ENCODE measurements around the gene GALNT5.

GALNT5 gene

GRCh38 chr2:157291018-157291417, 33.5 kb downstream of the GALNT5 start:
- DNase-seq (ENCODE audit: low read depth, low spot score), result peak; percentile 6

GRCh38 chr2:157292853-157293252, 35.3 kb downstream of the GALNT5 start:
- no peak for DNase-seq (ENCODE audit: low read depth, low spot score)

DNA sequence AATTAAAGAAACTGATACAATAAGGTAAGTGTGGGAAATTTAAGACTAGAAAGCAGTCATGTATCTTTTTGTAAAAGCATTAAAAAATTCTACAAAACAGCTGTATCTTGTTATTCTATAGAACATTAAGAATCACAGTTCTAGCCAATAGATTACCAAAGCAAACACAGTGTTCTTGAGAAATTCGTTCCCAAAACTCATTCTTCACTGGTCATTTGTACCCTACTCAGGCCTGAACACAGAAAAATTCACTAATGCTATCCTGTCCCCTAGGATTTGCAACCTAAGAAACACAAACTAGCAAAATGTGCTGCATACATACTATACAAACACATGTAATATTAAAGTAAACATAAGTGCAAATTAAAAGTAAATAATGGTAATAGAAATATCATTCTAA, 39.0 kb downstream of the GALNT5 start:
- DNase-seq (ENCODE audit: low read depth, low spot score), result no peak

GRCh38 chr2:157296958-157297357, 39.5 kb downstream of the GALNT5 start:
- DNase-seq (ENCODE audit: low read depth, low spot score), result no peak

GRCh38 chr2:157301307-157301706, 43.8 kb downstream of the GALNT5 start:
- no peak for DNase-seq (ENCODE audit: low read depth, low spot score)

DNA sequence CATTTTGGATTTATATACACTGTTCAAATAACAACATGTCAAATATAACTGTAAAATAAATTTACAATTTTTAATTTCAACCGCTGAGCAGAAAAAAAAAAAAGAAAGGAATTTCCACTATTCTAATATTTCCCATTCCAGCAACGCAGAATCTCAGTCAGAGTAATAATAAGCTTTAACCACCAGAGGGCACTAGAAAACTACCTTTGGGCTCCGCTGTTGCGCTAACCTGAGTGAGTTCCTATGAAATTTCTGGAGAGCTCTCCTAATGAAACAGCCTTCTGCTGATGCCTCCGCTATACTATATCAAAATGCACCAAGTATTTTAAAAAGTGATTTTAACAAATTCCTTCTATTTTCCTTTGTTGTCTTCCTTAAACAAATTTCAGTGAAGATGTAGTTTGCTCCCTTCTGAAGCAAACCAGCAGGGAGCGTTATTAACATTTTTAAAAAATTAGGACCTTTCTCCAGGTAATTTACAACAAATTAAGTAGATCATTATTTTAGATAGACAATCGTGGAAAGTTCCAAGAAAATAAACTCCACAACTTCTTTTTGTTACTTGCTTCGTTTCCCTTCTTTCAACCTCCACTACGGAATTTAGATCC, 45.1 kb downstream of the GALNT5 start:
- peak; percentile 78 for DNase-seq (ENCODE audit: low read depth, low spot score)

GRCh38 chr2:157303612-157304011, 46.1 kb downstream of the GALNT5 start:
- no peak for DNase-seq (ENCODE audit: low read depth, low spot score)

DNA sequence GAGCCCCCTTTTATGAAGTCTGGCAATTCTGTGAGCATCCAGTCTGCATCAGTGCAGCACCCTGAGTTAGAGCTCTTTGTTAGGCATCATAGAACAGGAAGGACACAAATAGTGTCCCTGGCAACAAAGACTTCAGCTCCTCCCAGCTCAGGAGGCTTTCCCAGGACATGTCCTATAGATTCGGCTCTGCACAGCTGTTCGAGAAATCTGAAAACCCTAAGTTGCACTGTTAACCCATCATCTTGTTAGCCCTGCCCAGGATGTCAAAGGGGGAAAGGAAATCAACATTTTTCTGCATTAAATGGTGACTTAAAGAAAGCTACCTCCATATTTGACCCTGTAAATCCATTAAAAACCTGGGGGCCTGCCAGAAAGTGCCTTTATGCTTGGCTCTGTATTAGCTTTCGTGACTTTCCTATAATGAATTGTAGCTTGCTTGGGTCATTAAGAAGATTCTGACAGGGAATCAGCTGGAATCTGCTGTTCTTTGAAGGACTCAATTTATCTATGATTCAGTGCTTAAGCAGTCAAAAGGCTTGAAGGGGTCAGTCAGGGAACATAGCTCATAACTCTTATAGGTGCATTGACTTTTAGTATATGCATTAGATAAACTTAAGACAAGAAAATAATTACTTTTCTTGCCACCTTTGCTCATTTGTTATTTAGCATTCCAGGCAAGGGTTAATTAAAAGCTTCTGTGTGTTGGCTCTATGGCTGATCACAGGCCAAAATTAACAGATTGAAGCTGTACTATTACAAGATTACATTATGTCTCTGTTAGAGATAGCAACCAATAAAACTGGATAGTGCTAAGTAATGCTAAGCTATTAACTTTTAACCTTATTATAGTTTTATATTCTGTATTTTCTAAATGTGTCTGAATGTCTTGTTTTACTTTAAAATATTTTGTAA, 47.6 kb downstream of the GALNT5 start:
- peak; percentile 42 for DNase-seq (ENCODE audit: low read depth, low spot score)

- DNase-seq (ENCODE audit: low read depth, low spot score), result no peak
Measured at GRCh38 chr2:157305723-157306110, 48.2 kb downstream of the GALNT5 start.

GRCh38 chr2:157307021-157307420, 49.5 kb downstream of the GALNT5 start:
- DNase-seq (ENCODE audit: low read depth, low spot score), result peak; percentile 55

GRCh38 chr2:157309878-157310277, 52.4 kb downstream of the GALNT5 start:
- no peak for DNase-seq (ENCODE audit: low read depth, low spot score)

DNA sequence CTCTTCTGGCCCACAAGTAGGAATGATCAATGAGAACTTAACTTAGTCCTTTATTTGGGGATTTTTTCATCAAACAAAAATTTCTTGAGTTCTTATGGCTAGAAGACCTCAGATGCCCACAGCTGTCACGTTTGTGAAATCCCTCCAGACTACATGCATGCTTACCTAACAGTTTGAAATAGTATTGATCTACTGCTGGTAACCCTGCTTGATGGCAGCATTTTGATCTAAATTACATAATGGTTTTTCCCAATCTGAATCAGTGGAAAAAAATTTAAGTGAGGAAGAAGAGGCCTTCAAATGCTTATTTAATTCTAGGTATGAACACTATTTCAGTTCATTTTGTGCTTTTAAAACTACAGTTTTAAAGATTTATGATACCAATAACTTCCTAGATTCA, 54.2 kb downstream of the GALNT5 start:
- no peak for DNase-seq (ENCODE audit: low read depth, low spot score)

DNA sequence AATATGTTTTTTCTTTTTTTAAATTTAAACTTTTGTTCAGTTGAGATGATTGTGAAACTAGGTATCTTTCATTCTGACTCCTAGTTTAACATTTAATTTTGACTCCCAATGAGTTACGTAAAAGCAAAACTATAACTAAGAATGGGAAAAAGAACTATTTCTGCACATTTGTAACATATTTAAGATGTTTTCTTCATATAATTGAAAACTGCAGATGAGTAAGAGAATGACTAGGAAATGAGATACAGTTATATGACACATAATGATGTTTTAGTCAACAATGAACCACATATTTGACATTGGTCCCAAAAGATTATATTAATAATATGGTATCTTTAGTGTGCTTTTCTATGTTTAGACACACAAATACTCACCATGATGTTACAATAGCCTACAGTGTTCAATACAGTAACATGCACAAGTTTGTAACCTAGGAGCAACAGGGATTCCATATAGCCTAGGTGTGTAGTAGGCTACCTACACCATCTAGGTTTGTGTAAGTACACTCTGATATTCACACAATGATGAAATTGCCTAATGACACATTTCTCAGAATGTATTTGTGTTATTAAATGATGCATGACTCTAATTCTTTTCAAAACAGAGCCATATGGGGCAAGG, 55.5 kb downstream of the GALNT5 start:
- no peak for DNase-seq (ENCODE audit: low read depth, low spot score)

DNA sequence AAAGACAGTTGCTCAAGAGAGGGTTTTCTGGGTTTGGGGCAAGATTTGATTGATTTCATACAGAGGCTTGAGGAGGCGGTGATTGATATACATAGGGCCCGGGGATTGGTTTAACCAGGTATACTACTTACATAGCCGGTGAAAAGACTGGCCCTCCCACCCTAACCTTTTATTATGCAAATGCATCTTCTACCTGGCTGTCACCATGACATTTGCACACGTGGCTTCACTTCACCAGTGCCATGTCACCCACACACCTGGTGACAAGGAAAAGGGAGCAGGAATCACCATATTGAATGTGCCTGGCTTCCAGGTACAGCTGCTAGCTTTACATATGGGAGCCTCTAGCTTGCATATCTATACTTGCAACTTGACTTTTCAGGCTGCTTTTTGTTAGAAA, 58.4 kb downstream of the GALNT5 start:
- no peak for DNase-seq (ENCODE audit: low read depth, low spot score)

- no peak for DNase-seq (ENCODE audit: low read depth, low spot score)
Measured at GRCh38 chr2:157318884-157319283, 61.4 kb downstream of the GALNT5 start.

DNA sequence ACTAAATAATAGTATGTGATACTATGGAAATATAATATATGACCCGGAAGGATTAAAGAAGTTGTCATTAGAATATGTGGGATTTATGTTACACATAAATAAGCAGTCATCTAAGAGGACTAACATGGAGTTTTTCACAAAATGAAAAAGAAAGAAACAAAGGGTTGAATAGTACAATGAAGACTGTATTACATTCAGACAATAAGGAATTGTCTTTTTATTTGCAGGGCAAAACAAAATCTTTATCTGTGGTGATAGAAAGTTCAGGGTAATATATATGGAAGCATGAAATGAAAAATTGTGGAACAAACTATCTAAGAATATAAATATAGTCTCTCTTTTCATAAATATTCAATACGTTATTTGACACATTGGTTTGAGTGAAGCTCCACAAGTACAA, 62.3 kb downstream of the GALNT5 start:
- DNase-seq (ENCODE audit: low read depth, low spot score), result no peak

DNA sequence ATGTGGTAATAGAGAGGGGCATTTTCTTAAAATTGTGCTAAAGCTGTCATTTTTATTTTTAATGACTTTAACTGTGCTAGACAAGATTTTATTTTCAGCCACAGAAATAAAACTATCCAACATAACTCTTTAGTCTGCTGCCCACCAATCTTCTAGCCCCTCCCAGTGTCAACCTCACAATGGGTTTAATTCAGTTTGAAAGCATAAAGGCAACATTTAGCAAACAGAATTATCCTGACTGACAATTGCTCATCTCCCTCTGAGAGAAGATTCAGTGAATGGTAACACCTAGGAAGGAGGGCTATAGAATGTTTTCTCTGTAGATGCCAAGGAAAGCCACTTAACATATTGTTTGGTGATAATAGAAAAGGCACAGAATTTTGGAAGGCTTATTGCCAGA, 62.9 kb downstream of the GALNT5 start:
- no peak for DNase-seq (ENCODE audit: low read depth, low spot score)

DNA sequence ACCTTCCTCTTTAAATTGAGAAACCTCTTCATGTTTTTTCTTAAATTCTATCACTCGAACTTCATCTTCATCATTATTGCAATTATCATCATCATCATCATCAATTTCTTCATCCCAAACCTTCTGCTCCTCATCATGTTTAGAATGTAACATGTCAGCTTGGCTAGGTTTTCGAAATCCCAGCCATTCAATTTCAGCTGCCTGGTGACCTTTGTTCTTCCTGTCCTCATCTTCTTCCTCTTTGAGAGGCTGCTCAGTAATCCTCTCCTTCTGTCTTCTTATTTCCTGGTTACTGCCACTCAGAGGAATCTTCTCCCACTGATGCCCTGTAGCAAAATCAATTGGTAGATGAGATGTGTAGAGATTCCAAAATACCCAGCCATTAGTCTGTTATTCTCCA, 64.0 kb downstream of the GALNT5 start:
- no peak for DNase-seq (ENCODE audit: low read depth, low spot score)

GRCh38 chr2:157322432-157322831, 64.9 kb downstream of the GALNT5 start:
- DNase-seq (ENCODE audit: low read depth, low spot score), result no peak

GRCh38 chr2:157324331-157324843, 66.9 kb downstream of the GALNT5 start:
- DNase-seq (ENCODE audit: low read depth, low spot score), result no peak

DNA sequence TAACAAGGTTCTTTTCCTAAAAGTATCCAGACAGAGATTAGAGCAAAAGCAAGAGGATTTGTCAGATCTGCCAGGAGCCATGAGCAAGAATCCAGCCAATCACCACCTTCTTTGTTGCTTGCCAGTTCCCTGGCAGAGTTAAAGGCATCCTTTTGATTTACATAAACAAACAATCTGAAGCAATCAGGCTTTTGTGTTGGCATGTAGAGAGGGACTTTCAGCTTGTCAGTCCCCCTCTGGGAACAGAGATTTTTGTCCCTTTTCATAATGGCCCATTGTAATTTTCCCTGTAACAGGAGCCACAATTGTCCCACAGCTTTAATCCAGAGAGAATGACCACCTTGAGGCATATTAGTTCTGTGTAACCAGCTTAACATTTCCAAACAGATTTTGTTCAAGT, 68.3 kb downstream of the GALNT5 start, which contains the start of gene ERMN:
Gene ERMN (minus strand): TSS at position 39 of the 400 bp plus-strand sequence. CDS start 182 bp downstream, outside the sequence.
- DNase-seq (ENCODE audit: low read depth, low spot score), result peak; percentile 67

DNA sequence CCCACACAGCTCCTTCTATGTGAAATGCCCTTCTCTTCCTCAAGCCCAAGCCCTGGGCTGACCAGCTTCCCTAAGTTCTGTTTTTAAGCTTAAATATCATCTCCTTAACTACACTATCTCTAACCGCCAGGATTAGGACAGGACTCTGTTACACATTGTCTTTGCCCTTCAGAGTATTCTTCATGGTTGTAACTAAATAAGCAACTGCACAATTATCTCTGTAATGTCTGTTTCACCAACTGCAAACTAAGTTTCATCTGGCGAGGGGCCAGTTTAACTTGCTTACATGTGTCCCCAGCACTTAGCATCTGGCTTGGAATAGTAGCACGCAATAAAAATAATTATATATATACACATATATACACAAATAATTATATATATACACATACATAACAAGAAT, 69.2 kb downstream of the GALNT5 start:
- DNase-seq (ENCODE audit: low read depth, low spot score), result no peak
